NCI-H128 (cell line): Measurements from ENCODE around the gene SLC16A2.
"Not testable (repeated sequence)": the region's sequence is repeated elsewhere in the genome, so short reads cannot be mapped to it uniquely, and the experiment has no call there.

Source experiments
- DNase-seq: peaks from one replicate; lab custom pipeline; 2025; ENCODE audit not compliant: unreplicated experiment; lab: John Stamatoyannopoulos, UW

Gene SLC16A2

GRCh38 chrX:74505437-74505836 is 84.1 kb downstream of the SLC16A2 start:
- no peak for DNase-seq

DNA sequence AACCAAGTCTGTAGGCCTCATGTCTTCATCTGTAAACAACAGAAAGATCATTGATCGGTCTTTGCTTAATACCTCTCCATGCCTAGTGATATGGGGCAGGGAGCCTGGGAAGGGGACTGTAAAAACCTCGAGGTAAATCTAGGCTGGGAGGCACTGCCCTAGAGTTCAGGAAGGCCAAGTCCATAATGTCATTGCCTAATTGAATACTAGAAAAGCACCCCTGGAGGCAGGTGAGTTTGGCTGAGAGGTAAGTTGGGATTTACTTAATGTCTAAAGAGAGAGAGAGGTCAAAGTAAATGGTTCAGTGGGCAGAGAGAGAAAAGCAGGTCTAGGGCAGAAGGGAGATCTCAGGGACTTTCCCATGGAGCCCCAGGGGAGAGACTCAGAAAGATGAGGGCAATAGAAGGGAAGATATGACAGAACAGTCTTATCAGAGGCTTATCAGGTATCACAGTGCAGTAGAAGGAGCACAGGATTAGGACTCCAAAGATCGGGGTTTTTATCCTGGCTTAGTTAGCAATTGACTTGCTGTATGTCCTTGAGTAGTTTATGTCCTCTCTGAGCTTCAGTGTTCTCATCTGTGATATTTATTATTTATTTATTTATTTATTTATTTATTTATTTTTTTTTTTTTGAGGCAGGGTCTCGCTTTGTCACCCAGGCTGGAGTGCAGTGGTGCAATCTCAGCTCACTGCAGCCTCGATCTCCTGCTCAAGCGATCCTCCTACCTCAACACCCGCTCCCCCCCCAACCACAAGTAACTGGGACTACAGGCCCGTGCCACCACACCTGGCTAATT is 85.2 kb downstream of the SLC16A2 start:
- no peak for DNase-seq

GRCh38 chrX:74507191-74507590 is 85.9 kb downstream of the SLC16A2 start:
- DNase-seq, result no peak

GRCh38 chrX:74509989-74510388 is 88.7 kb downstream of the SLC16A2 start:
- no peak for DNase-seq

DNA sequence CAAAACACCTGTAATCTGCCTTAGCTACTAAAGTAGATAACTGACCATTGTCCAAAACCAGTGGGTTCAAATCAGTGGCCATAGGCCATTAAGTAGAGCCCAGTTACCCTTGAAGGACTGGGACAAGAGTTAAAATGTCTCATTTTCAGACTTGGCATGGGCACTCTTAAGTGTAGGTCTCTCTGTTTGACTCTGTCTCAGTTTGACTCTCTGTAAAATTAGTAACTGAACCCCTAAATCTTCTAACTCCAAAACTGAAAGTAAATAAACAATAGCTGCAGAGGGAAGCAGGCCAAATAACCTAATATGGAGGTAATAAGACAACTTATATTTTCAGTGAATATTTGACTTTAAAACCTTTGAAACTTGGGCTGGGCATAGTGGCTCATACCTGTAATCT is 89.1 kb downstream of the SLC16A2 start:
- DNase-seq, result no peak

GRCh38 chrX:74511704-74512103 is 90.4 kb downstream of the SLC16A2 start:
- no peak for DNase-seq

GRCh38 chrX:74514384-74514783 is 93.1 kb downstream of the SLC16A2 start:
- no peak for DNase-seq

DNA sequence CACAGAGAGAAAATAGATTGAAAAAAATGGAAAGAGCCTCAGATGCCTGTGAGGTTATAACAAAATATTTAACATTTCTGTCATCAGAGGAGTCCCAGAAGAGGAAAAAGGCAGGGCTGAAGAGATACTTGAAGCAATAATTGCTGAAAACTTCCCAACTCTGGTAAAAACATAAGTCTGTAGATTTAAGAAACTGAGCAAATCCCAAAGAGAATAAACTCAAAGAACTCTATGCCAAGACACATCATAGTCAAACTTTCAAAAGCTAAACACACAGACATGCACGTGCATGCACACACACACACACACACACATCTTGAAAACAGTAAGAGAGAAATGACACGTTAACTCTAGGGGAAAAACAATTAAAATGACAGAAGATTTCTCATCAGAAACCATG is 94.1 kb downstream of the SLC16A2 start:
- no peak for DNase-seq

GRCh38 chrX:74516013-74516412 is 94.7 kb downstream of the SLC16A2 start:
- not testable (repeated sequence) for DNase-seq

DNA sequence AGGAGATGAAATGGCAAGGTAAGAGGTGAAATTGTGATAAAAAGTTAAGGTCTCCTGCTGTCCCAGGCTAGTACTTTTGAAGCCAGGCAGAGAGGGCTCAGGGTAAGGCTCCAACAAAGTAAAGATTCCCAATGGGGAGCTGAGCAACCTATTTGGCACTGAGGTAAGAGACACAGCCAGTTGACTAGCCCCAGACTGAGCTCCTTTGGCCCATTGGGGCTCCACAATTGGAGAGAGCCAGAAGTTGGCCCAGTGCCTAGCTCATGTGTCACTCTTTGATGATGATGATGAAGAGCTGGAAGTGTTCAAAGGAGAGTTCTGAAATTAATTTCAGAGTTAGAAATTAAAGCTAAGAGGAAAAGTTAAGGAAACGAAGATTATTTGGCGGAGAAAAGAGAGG is 98.6 kb downstream of the SLC16A2 start:
- no peak for DNase-seq

DNA sequence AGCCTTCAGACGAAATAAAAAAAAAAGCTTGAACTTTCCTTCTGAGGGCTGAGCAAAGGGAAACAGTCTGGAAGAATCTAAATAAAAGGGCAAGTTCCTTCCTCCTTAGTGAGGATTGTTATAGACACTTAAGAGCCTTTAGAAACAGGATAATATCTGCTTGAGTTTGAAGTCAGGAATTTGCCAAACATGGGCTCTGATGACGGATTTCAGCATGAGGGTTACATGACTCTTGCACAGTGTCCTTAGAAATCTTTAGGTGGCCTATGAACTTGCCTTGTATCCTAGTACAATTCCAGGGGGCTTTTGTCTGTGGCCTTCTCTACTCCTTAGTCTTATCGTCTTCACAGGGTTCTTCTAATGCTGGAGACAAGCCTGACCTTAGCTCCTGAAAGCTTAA is 99.0 kb downstream of the SLC16A2 start:
- DNase-seq, result no peak

DNA sequence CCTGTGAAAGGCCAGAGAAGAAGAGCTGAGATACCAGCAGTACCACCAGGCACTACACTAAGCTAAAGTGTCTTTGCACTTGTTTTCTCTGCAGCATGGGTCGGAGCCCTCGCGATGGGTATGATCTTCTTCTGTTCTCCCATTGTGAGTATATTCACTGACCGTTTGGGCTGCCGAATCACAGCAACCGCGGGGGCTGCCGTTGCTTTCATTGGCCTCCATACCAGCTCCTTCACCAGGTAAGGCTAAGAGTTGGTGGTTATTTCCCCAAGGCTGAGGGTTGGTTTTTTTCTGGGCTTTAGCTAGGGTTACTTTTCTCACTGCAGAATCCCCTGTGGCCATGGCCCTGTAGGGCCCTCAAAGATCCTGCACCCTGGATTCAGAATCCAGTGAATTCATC is 99.6 kb downstream of the SLC16A2 start:
- DNase-seq, result no peak

DNA sequence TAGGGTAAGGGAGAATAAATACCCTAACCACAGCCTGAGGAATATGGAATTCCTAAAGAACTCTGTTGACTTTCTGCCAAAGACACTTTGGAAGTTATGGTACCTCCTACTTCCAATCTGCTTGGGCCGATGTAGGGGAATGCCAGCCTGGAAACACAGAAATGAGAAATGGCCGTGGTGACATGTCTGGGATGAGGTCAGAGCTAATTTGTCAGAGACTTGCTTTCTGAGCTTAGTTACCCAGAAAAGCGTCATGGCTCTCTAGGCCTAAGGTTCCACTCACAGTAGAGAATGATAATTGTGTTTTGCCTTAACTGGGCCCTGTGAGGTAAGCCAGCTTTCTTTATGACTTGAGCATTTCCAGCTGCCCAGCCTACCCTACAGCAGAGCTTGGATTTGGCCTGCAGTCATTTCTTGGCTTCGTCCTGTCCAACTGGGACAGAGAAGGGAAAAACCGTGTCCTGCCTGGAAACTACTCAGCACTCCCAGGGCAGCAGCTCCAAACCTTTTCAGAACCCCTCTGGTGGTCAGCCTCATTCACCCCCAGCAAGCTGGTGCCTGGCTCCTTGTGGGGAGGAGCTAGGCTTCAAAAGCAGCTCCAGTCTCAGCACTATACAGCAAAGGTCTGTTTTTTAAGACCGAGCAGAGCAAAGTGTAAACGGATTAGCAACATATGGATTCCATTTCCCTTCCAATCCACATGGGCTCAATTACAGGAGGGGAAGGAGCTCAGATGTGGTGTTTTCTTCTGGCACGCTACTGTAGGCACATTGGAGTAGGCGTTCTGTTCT is 100.9 kb downstream of the SLC16A2 start:
- no peak for DNase-seq

DNA sequence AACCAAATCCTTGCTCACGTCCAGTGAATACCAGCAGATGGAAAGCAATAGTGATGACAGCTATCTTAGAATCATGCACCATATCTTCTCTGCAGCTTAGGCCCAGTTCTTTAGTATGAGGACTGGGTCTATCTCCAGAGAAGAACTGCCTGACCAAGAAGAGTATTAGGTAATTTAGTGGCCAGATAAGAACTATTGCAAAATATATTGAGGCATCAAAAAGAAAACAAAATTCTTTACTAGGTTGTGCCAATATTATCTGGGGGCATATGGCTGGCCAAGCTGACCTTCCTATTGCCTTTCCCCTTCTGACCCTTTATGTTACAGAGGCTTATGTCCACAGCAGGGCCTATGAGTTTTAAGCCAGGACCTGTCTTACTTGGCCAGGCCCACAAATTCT is 101.9 kb downstream of the SLC16A2 start:
- no peak for DNase-seq

- DNase-seq, result no peak
These were observed 102.8 kb downstream of the SLC16A2 start for GRCh38 chrX:74523870-74524735.

GRCh38 chrX:74525116-74525515 is 103.8 kb downstream of the SLC16A2 start:
- no peak for DNase-seq

DNA sequence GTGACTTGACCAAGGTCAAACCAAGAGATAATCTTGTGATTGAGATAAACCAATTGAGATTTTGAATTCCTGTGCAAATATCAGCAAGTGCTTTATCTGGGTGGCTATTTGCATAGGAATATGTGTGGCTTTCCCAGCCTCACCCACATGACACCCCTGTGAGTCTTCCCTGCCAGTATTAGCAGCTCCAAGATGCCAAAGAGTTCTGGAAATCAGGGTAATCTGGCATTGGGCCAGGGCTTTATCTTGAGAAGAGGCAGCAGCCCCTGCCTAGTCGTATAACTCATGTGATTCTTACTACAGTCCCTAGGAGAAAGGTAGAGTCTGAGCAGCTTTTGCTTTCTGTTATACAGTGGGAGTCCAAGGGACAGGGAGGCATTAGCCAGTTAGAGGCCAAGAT is 105.5 kb downstream of the SLC16A2 start:
- no peak for DNase-seq

DNA sequence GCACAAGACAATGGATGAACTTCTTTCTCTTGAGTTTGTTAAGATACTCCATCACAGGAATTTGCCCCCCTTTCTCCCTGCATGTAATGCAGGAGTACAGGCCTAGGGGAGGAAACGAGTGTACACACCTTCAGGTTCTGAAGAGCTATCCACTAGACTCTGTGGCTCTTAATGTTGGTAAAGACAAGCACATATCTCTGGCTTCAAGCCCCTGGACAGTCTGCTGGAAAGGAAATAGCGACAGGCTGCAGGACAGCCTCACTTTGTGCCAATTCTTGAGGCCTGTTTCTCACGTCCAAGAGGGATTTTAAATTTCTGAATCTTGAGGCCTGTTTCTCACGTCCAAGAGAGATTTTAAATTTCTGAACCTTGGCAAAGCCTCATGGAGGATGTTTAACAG is 106.1 kb downstream of the SLC16A2 start:
- DNase-seq, result no peak

GRCh38 chrX:74529311-74529710 is 108.0 kb downstream of the SLC16A2 start:
- DNase-seq, result no peak

DNA sequence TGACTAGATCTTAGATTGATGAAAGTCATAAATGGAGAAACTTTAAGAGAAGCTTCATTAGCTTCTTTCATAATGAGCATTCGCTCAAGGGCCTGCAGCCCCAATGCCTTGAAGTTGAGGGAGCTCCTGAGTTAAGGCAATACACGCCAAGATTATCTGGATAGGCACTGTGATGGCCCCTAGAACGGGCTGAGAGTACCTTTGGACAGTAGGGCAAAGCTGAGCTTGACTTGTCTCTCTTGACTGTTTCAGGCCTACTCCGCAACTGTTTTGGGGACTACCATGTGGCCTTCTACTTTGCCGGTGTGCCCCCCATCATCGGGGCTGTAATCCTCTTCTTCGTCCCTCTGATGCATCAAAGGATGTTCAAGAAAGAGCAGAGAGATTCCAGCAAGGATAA is 109.8 kb downstream of the SLC16A2 start:
- DNase-seq, result no peak

- no peak for DNase-seq
These were observed 113.3 kb downstream of the SLC16A2 start for GRCh38 chrX:74534569-74535038.

DNA sequence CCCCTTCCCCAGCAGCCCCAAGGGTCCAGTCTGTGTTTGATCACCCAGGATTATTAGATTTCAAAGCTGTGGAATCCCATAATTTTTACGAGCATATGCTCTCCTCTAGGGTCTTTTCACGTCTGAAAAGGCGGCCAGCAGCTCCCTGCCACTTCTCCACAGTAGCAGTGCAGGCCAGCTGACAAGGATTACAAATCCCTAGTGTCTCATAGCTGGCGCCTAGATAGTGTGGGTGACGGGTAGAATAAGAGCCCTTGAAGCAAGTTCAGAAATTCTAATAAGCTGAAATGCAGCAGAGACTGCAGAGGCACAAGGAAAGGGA is 113.8 kb downstream of the SLC16A2 start:
- DNase-seq, result no peak
